ENCODE measurements around the gene MTNR1B.

Gene MTNR1B

GRCh38 chr11:92972248-92972647 lies 2.8 kb downstream of the MTNR1B start:
- TF ChIP-seq CTCF (IDR thresholded peaks at IDR 0.05; ENCODE audit: insufficient read depth, low read depth, low read length, missing control alignments): no peak
- no peak overlapping the region for H3K4me3 ChIP-seq (ENCODE audit: low read depth, low read length)
- DNase-seq (ENCODE audit: low read depth): no peak

GRCh38 chr11:92975285-92975684 lies 5.8 kb downstream of the MTNR1B start:
- H3K4me3 ChIP-seq (ENCODE audit: low read depth, low read length): no peak overlapping the region
- no peak for DNase-seq (ENCODE audit: low read depth)
- TF ChIP-seq CTCF (IDR thresholded peaks at IDR 0.05; ENCODE audit: insufficient read depth, low read depth, low read length, missing control alignments): no peak

- TF ChIP-seq CTCF (IDR thresholded peaks at IDR 0.05; ENCODE audit: insufficient read depth, low read depth, low read length, missing control alignments): no peak
- H3K4me3 ChIP-seq (ENCODE audit: low read depth, low read length): no peak overlapping the region
- DNase-seq (ENCODE audit: low read depth): no peak
These were observed 7.2 kb downstream of the MTNR1B start for GRCh38 chr11:92976681-92977080.

DNA sequence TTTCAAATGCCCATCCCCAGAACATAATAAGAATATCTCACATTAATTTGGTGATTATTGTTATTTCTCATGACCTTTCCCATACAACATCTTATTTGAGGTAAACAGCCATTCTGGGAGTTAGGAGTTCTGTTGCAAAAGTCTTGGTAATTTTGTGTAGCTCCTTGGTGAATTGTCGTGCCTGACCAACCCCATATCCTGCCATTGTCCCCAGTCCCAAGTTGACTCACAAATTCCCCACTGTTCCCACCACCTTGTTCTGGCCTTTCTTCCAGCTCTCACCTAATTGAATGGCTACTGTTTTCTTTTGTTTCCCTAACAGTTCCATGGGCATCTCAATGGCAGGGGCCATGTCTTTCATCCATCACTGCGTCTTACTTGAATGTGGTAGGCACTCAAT lies 8.0 kb downstream of the MTNR1B start:
- DNase-seq (ENCODE audit: low read depth): no peak

DNA sequence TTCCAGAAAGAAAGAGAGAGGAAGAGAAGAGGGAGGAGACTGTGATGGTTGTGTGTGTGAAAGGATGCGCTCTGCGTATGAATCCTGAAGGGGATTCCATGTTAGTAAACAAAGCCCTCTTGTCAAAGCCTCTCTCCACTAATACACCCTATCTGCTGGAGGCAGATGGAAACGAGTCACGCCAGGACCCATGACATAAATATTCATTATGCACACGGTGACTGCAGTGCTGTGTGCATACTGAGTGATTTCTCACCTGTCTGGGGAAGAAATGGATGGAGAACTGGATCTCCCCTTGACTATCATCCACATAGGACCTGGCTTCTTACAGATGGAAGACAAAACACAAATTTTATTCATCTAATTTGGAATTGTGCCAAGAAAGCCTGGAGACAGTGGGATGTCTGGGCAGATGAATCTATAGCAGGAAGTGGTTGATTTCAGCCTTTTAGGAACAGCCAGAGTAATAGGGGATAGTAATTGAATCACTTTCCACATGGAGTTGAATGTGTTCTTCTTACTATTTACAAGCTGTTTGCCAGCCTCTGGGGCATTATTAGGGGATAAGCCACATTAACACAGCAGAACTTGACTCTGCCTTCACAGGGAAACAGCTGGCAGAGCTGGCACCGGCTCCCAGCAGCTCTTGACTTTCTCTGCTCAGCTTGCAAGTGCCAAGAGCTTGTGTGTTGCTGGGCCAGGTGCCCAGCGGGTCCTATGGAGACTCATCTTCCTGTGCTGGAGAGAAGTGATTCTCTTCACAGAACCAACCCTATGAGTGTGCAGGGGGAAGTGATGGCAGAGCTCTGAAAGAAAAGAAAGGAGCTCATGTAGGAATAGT lies 9.0 kb downstream of the MTNR1B start:
- TF ChIP-seq CTCF (IDR thresholded peaks at IDR 0.05; ENCODE audit: insufficient read depth, low read depth, low read length, missing control alignments): no peak
- H3K4me3 ChIP-seq (ENCODE audit: low read depth, low read length): no peak overlapping the region
- DNase-seq (ENCODE audit: low read depth): no peak

More for the DNA sequence above, 8.0 kb downstream of the MTNR1B start:
- no peak for TF ChIP-seq CTCF (IDR thresholded peaks at IDR 0.05; ENCODE audit: insufficient read depth, low read depth, low read length, missing control alignments)
- H3K4me3 ChIP-seq (ENCODE audit: low read depth, low read length): no peak overlapping the region

- TF ChIP-seq CTCF (IDR thresholded peaks at IDR 0.05; ENCODE audit: insufficient read depth, low read depth, low read length, missing control alignments): no peak
- DNase-seq (ENCODE audit: low read depth): no peak
- H3K4me3 ChIP-seq (ENCODE audit: low read depth, low read length): no peak overlapping the region
These were observed 9.7 kb downstream of the MTNR1B start for GRCh38 chr11:92979176-92979575.

- DNase-seq (ENCODE audit: low read depth): no peak
- no peak overlapping the region for H3K4me3 ChIP-seq (ENCODE audit: low read depth, low read length)
- no peak for TF ChIP-seq CTCF (IDR thresholded peaks at IDR 0.05; ENCODE audit: insufficient read depth, low read depth, low read length, missing control alignments)
These were observed 10.9 kb downstream of the MTNR1B start for GRCh38 chr11:92980312-92980711.
